H9 (cell line): ENCODE results near the gene DHRS1. TPM values are rescaled to one million over a fixed set of nuclear protein-coding genes. Genes with fewer than 3 reads are reported as not detected.

Experiments used
- DNase-seq: peaks from one replicate; pipeline ENCODE4 v3.0.0-alpha.2; 2017
- H2AFZ ChIP-seq: one replicate; pipeline ENCODE4 v1.6.1; 2013; ENCODE audit warnings: mild to moderate bottlenecking, low read length, control low read depth, moderate library complexity
- H2AK5ac ChIP-seq: 2 replicates; pipeline ENCODE4 v1.6.1; 2013; ENCODE audit warnings: low read length, control low read depth, mixed read lengths; ENCODE audit not compliant: insufficient read length
- H2BK120ac ChIP-seq: one replicate; pipeline ENCODE4 v1.6.1; 2013; ENCODE audit warnings: low read depth, mild to moderate bottlenecking, low read length, control low read depth, inconsistent platforms; ENCODE audit not compliant: poor library complexity, severe bottlenecking
- H2BK12ac ChIP-seq: 2 replicates; pipeline ENCODE4 v1.6.1; 2013; ENCODE audit warnings: low read length, control low read depth, mixed read lengths, low read depth; ENCODE audit not compliant: insufficient read length
- H2BK15ac ChIP-seq: 2 replicates; pipeline ENCODE4 v1.6.1; 2013; ENCODE audit warnings: low read depth, low read length, control low read depth
- H2BK20ac ChIP-seq: one replicate; pipeline ENCODE4 v1.6.1; 2013; ENCODE audit warnings: low read depth, mild to moderate bottlenecking, low read length, control low read depth, inconsistent platforms; ENCODE audit not compliant: poor library complexity, severe bottlenecking
- H2BK5ac ChIP-seq: 2 replicates; pipeline ENCODE4 v1.6.1; 2013; ENCODE audit warnings: low read length, control low read depth, mixed read lengths; ENCODE audit not compliant: insufficient read length
- H3K14ac ChIP-seq: 2 replicates; pipeline ENCODE4 v1.6.1; 2013; ENCODE audit warnings: low read length, control low read depth; ENCODE audit not compliant: insufficient read depth
- H3K18ac ChIP-seq: 2 replicates; pipeline ENCODE4 v1.6.1; 2013; ENCODE audit warnings: low read depth, mild to moderate bottlenecking, mixed read lengths, low read length, control low read depth; ENCODE audit not compliant: insufficient read length
- H3K23ac ChIP-seq: 2 replicates; pipeline ENCODE4 v1.6.1; 2013; ENCODE audit warnings: low read length, control low read depth, mixed read lengths, low read depth; ENCODE audit not compliant: insufficient read length
- H3K23me2 ChIP-seq: 2 replicates; pipeline ENCODE4 v1.6.1; 2013; ENCODE audit warnings: low read depth, mild to moderate bottlenecking, mixed read lengths, low read length, control low read depth; ENCODE audit not compliant: insufficient read length, poor library complexity, severe bottlenecking
- H3K27ac ChIP-seq: 2 replicates; pipeline ENCODE4 v1.5.1; 2013; ENCODE audit warnings: low read length, control low read depth, mixed read lengths, low read depth; ENCODE audit not compliant: insufficient read length
- H3K27me3 ChIP-seq: 2 replicates; pipeline ENCODE4 v1.6.1; 2013; ENCODE audit warnings: low read length, control low read depth, inconsistent platforms; ENCODE audit not compliant: insufficient read depth
- H3K4ac ChIP-seq: 2 replicates; pipeline ENCODE4 v1.6.1; 2013; ENCODE audit warnings: low read depth, mild to moderate bottlenecking, control low read depth, inconsistent platforms, low read length, moderate library complexity
- H3K4me1 ChIP-seq: 2 replicates; pipeline ENCODE4 v1.6.1; 2013; ENCODE audit warnings: low read length, control low read depth, inconsistent platforms; ENCODE audit not compliant: insufficient read depth
- H3K4me2 ChIP-seq: 2 replicates; pipeline ENCODE4 v1.6.1; 2013; ENCODE audit warnings: low read length, control low read depth, mixed read lengths; ENCODE audit not compliant: insufficient read length, insufficient read depth
- H3K56ac ChIP-seq: 2 replicates; pipeline ENCODE4 v1.6.1; 2013; ENCODE audit warnings: low read depth, mild to moderate bottlenecking, mixed read lengths, low read length, control low read depth; ENCODE audit not compliant: insufficient read length
- H3K79me1 ChIP-seq: 2 replicates; pipeline ENCODE4 v1.6.1; 2013; ENCODE audit warnings: low read depth, mild to moderate bottlenecking, moderate library complexity, low read length, control low read depth, inconsistent platforms; ENCODE audit not compliant: insufficient read depth, poor library complexity, severe bottlenecking
- H3K79me2 ChIP-seq: 2 replicates; pipeline ENCODE4 v1.6.1; 2013; ENCODE audit warnings: low read length, control low read depth, inconsistent platforms; ENCODE audit not compliant: insufficient read depth
- H3K9ac ChIP-seq: 2 replicates; pipeline ENCODE4 v1.6.1; 2013; ENCODE audit warnings: low read length, control low read depth, mixed read lengths; ENCODE audit not compliant: insufficient read length; ENCODE audit errors: extremely low read depth
- H3K9me3 ChIP-seq: one replicate; pipeline ENCODE4 v1.6.1; 2013; ENCODE audit warnings: low read depth, low read length, inconsistent platforms; ENCODE audit not compliant: control insufficient read depth
- H3T11ph ChIP-seq: one replicate; pipeline ENCODE4 v1.6.1; 2013; ENCODE audit warnings: mild to moderate bottlenecking, low read length, control low read depth, inconsistent platforms
- H4K20me1 ChIP-seq: one replicate; pipeline ENCODE4 v1.6.1; 2013; ENCODE audit not compliant: control insufficient read depth, insufficient read length, insufficient read depth
- H4K5ac ChIP-seq: 2 replicates; pipeline ENCODE4 v1.6.1; 2013; ENCODE audit warnings: low read depth, mild to moderate bottlenecking, mixed read lengths, low read length, control low read depth; ENCODE audit not compliant: insufficient read length
- H4K8ac ChIP-seq: replicated peaks from 2 replicates; pipeline ENCODE4 v1.6.1; 2013; ENCODE audit warnings: low read length, control low read depth, mixed read lengths, low read depth; ENCODE audit not compliant: insufficient read length
- H4K91ac ChIP-seq: 2 replicates; pipeline ENCODE4 v1.6.1; 2013; ENCODE audit warnings: low read depth, mild to moderate bottlenecking, moderate library complexity, mixed read lengths, low read length, control low read depth; ENCODE audit not compliant: insufficient read length
- H3K27ac Mint-ChIP-seq, 3 experiments: 2 replicates in 2 of 3; 3 replicates in 1 of 3; pipeline ENCODE4 v1.8.0; 2020 to 2021; ENCODE audit warnings: mixed read lengths in 3 of 3, mild to moderate bottlenecking in 1 of 3, moderate library complexity in 1 of 3
- H3K27me3 Mint-ChIP-seq: 2 replicates; pipeline ENCODE4 v1.8.0; 2021; ENCODE audit warnings: low read depth, mild to moderate bottlenecking, moderate library complexity, mixed read lengths
- H3K36me3 Mint-ChIP-seq, 3 experiments: 2 replicates in 2 of 3; 3 replicates in 1 of 3; pipeline ENCODE4 v1.8.0; 2020 to 2021; ENCODE audit warnings: low read depth in 3 of 3, mixed read lengths in 3 of 3; ENCODE audit not compliant: insufficient read depth in 1 of 3
- H3K4me1 Mint-ChIP-seq, 2 experiments: 2 replicates each; pipeline ENCODE4 v1.8.0; 2020; ENCODE audit warnings: mixed read lengths in 2 of 2
- H3K4me3 Mint-ChIP-seq, 2 experiments: 2 replicates in 1 of 2; 3 replicates in 1 of 2; pipeline ENCODE4 v1.8.0; 2020 to 2021; ENCODE audit warnings: mild to moderate bottlenecking in 2 of 2, mixed read lengths in 2 of 2, moderate library complexity in 1 of 2
- H3K9me3 Mint-ChIP-seq, 2 experiments: 2 replicates in 1 of 2; 3 replicates in 1 of 2; pipeline ENCODE4 v1.8.0; 2020; ENCODE audit warnings: mild to moderate bottlenecking in 2 of 2, mixed read lengths in 2 of 2, moderate library complexity in 1 of 2
- WGBS: extraction: QIAGEN DNeasy Blood & Tissue Kit; methylation state at CpG from one replicate; pipeline ENCODE4 v1.1.7; 2013; ENCODE audit warnings: missing lambda C conversion rate, low lambda C conversion rate, mixed read lengths; ENCODE audit not compliant: insufficient read length; ENCODE audit errors: extremely low coverage; 5-methylcytosine and 5-hydroxymethylcytosine counted together
- total RNA-seq: library from RNA; stranded (reverse); gene quantifications from 2 replicates; pipeline ENCODE4 v1.2.1, GENCODE V29; 2021
- TF ChIP-seq, protein P1 (sequence below): fragments of 200-600 bp; sonication (generic); conservative IDR thresholded peaks from 3 replicates; pipeline ENCODE4 v1.8.0; 2021; ENCODE audit warnings: antibody characterized with exemption, mild to moderate bottlenecking

Gene DHRS1
- total RNA-seq, 1 experiment from 2014 or later: 19.1 TPM

DNA sequence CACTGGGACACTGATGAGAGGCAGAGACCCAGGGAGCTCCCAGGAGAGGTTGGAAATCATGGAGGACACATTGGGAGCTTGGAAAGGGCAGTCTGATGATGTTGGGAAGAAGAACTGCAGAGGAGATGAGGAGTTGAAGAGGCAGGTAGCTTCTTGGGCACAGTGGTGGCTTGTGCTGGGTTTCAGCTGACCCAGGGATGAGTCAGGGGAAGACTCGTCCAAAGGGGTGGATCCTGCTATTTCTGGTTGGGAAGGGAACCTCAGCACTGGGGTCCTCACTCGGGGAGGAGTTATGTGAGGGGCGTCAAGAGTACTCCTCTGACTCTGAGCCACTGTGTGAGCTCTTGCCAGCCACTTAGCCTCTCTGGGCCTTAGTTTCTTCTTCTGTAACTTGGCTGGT, 23.8 kb upstream of the DHRS1 start:
- Histone ChIP-seq H3K9ac (no peak overlapping the region), H3K9me3 (no peaks in the 10 kb centered on the region), H2BK20ac (no peak overlapping the region), H4K8ac (no peak overlapping the region), H3K18ac (no peak overlapping the region), H2BK120ac (no peak overlapping the region), H2BK12ac (no peak overlapping the region), H2BK15ac (no peak overlapping the region), H3K23ac (no peak overlapping the region), H3K27ac (no peak overlapping the region), H2BK5ac (no peak overlapping the region), H4K5ac (no peak overlapping the region), H3K4ac (no peak overlapping the region), H3K79me2 (no peaks in the 10 kb centered on the region), H3K79me1 (no peaks in the 10 kb centered on the region), H2AFZ (no peak overlapping the region), H3K14ac (no peak overlapping the region), H4K91ac (no peak overlapping the region), H2AK5ac (no peak overlapping the region), H3K56ac (no peak overlapping the region), H3K27me3 (peaks cover 2% of the 10 kb centered on the region; the same call in 1 of the 2 replicates), H3T11ph (no peak overlapping the region), H3K23me2 (no peaks in the 10 kb centered on the region), H3K4me2 (no peak overlapping the region), H3K4me1 (no peaks in the 10 kb centered on the region), H4K20me1 (no peaks in the 10 kb centered on the region)
- no peak overlapping the region for H3K27ac Mint-ChIP-seq
- peaks cover 61% of the 10 kb centered on the region for H3K27me3 Mint-ChIP-seq
- no CpG with 5 or more reads among the region's 3 CpGs for WGBS
- H3K36me3 Mint-ChIP-seq: no peaks in the 10 kb centered on the region
- H3K4me1 Mint-ChIP-seq: no peaks in the 10 kb centered on the region
- TF ChIP-seq, protein P1, sequence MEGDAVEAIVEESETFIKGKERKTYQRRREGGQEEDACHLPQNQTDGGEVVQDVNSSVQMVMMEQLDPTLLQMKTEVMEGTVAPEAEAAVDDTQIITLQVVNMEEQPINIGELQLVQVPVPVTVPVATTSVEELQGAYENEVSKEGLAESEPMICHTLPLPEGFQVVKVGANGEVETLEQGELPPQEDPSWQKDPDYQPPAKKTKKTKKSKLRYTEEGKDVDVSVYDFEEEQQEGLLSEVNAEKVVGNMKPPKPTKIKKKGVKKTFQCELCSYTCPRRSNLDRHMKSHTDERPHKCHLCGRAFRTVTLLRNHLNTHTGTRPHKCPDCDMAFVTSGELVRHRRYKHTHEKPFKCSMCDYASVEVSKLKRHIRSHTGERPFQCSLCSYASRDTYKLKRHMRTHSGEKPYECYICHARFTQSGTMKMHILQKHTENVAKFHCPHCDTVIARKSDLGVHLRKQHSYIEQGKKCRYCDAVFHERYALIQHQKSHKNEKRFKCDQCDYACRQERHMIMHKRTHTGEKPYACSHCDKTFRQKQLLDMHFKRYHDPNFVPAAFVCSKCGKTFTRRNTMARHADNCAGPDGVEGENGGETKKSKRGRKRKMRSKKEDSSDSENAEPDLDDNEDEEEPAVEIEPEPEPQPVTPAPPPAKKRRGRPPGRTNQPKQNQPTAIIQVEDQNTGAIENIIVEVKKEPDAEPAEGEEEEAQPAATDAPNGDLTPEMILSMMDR: no peak
- no peak overlapping the region for H3K4me3 Mint-ChIP-seq
- H3K9me3 Mint-ChIP-seq: no peaks in the 10 kb centered on the region; a peak in 2 of 5 replicates
- no peak for DNase-seq
